HepG2 (cell line): ENCODE measurements around the gene ZBTB32. TPM values are rescaled to one million over a fixed set of nuclear protein-coding genes. Genes with fewer than 3 reads are reported as not detected.
A peak's percentile ranks its signal among the peaks of the same experiment; 100 is the strongest.

Source experiments
- ATAC-seq: fragments of 200-7000 bp; cut with Tn5 transposase; 3 replicates; pipeline ENCODE4 v1.9.1; 2020; ENCODE audit warnings: mild to moderate bottlenecking, moderate library complexity
- BruUV-seq: library from RNA; stranded (reverse); fragments of 400-500 nt; replicated peaks from 2 replicates; lab custom pipeline; 2021; lab: Mats Ljungman, UMichigan
- CTCF ChIA-PET: fragments of 300-600 bp; formaldehyde crosslinking; extraction: SDS; loops from one replicate; lab custom pipeline; 2021; ENCODE audit warnings: low total read pairs, inconsistent platforms, low intra/inter-chr PET ratio; lab: Yijun Ruan, JAX
- POLR2A ChIA-PET: fragments of 350-600 bp; sonication (Branson Sonifier 250); formaldehyde crosslinking; loops from one replicate; lab custom pipeline; 2020; ENCODE audit warnings: antibody characterized with exemption, inconsistent platforms; lab: Yijun Ruan, JAX
- DNase-seq: peaks from one replicate; pipeline ENCODE4 v3.0.0-alpha.2; 2015; ENCODE audit warnings: low spot score
- FAIRE-seq: peaks from 3 replicates; lab custom pipeline; 2011; peaks lifted over from hg19 to GRCh38; lab: Jason Lieb, UNC
- H2AFZ ChIP-seq: one replicate; pipeline ENCODE4 v1.6.1; 2011; ENCODE audit warnings: low read length, inconsistent platforms
- H3K27ac ChIP-seq: fragments of 300-600 bp; 3 replicates; pipeline ENCODE4 v1.8.0; 2011; ENCODE audit warnings: mixed run types, mild to moderate bottlenecking, mixed read lengths, low read length, inconsistent platforms; ENCODE audit not compliant: insufficient read depth; ENCODE audit errors: extremely low read length
- H3K27me3 ChIP-seq, 2 experiments: fragments of 200-600 bp in 1 of 2; 2 replicates in 1 of 2; 3 replicates in 1 of 2; pipeline versions ENCODE4 v1.6.0 to v1.8.0; 2011; ENCODE audit warnings: low read length in 2 of 2, mild to moderate bottlenecking in 2 of 2, moderate library complexity in 2 of 2, inconsistent platforms in 1 of 2; ENCODE audit not compliant: insufficient read depth in 2 of 2, control insufficient read depth in 1 of 2
- H3K36me3 ChIP-seq, 2 experiments: fragments of 200-600 bp in 1 of 2; replicated peaks in 1 of 2; 2 replicates in 1 of 2; 3 replicates in 1 of 2; pipeline versions ENCODE4 v1.5.1 to v1.8.0; 2011; ENCODE audit warnings: low read length in 2 of 2, inconsistent platforms in 1 of 2; ENCODE audit not compliant: insufficient read depth in 2 of 2, control insufficient read depth in 1 of 2
- H3K4me1 ChIP-seq: 2 replicates; pipeline ENCODE4 v1.5.1; 2012; ENCODE audit warnings: low read length, inconsistent platforms; ENCODE audit not compliant: insufficient read depth
- H3K4me2 ChIP-seq: 2 replicates; pipeline ENCODE4 v1.6.0; 2011; ENCODE audit warnings: low read depth, low read length, inconsistent platforms
- H3K4me3 ChIP-seq, 3 experiments: fragments of 200-600 bp in 1 of 3; sonication (generic), shearing (Covaris generic) in 1 of 3; replicated peaks in 1 of 3; 2 replicates each; pipeline ENCODE4 v1.5.1; 2011 to 2016; ENCODE audit warnings: low read length in 3 of 3, inconsistent platforms in 2 of 3, low read depth in 2 of 3, mild to moderate bottlenecking in 2 of 3, control low read depth in 1 of 3, mixed read lengths in 1 of 3; ENCODE audit not compliant: insufficient read depth in 1 of 3
- H3K79me2 ChIP-seq: one replicate; pipeline ENCODE4 v1.6.1; 2011; ENCODE audit warnings: low read length, inconsistent platforms; ENCODE audit not compliant: insufficient read depth
- H3K9ac ChIP-seq: 2 replicates; pipeline ENCODE4 v1.6.0; 2011; ENCODE audit warnings: mild to moderate bottlenecking, low read depth, low read length, inconsistent platforms; ENCODE audit not compliant: insufficient read depth
- H3K9me3 ChIP-seq: 2 replicates; pipeline ENCODE4 v1.5.1; 2012; ENCODE audit warnings: mild to moderate bottlenecking, low read length
- H4K20me1 ChIP-seq: 2 replicates; pipeline ENCODE4 v1.6.0; 2011; ENCODE audit warnings: inconsistent platforms, mild to moderate bottlenecking, low read length, moderate library complexity; ENCODE audit not compliant: insufficient read depth
- ADNP ChIP-seq: sonication (generic); formaldehyde crosslinking; IDR thresholded peaks from 2 replicates; pipeline ENCODE4 v1.4.0; 2020; ENCODE audit warnings: missing genetic modification reagents
- AGO2 ChIP-seq: fragments of 200-400 bp; formaldehyde crosslinking; optimal IDR thresholded peaks from 2 replicates; pipeline ENCODE3; 2017; ENCODE audit warnings: mild to moderate bottlenecking, low read depth, low read length, moderate library complexity
- IKZF4 ChIP-seq: sonication (generic); formaldehyde crosslinking; IDR thresholded peaks from 2 replicates; pipeline ENCODE4 v1.5.1; 2020; ENCODE audit warnings: borderline replicate concordance, mild to moderate bottlenecking, low read depth, missing genetic modification reagents; ENCODE audit errors: not compliant biosample characterization
- NFKB2 ChIP-seq: sonication (generic); formaldehyde crosslinking; IDR thresholded peaks from 2 replicates; pipeline ENCODE4 v1.4.0; 2020; ENCODE audit warnings: missing genetic modification reagents, borderline replicate concordance
- RBFOX2 ChIP-seq: fragments of 200-400 bp; formaldehyde crosslinking; IDR thresholded peaks from 2 replicates; pipeline ENCODE4 v1.6.1; 2017; ENCODE audit warnings: low read depth, mild to moderate bottlenecking, low read length
- SMAD1 ChIP-seq: sonication (generic); formaldehyde crosslinking; IDR thresholded peaks from 2 replicates; pipeline ENCODE4 v1.4.0; 2020; ENCODE audit warnings: missing genetic modification reagents, low read depth, mild to moderate bottlenecking, borderline replicate concordance
- TEAD3 ChIP-seq: optimal IDR thresholded peaks from 2 replicates; pipeline ENCODE3; 2016; ENCODE audit warnings: borderline replicate concordance
- ZBTB38 ChIP-seq: sonication (generic); formaldehyde crosslinking; IDR thresholded peaks from 2 replicates; pipeline ENCODE4 v1.5.1; 2020; ENCODE audit warnings: mild to moderate bottlenecking, missing genetic modification reagents
- ZBTB42 ChIP-seq: sonication (generic); formaldehyde crosslinking; IDR thresholded peaks from 2 replicates; pipeline ENCODE4 v1.5.0; 2020; ENCODE audit warnings: mild to moderate bottlenecking, missing genetic modification reagents
- ZNF20 ChIP-seq: sonication (generic); formaldehyde crosslinking; IDR thresholded peaks from 2 replicates; pipeline ENCODE4 v1.4.0; 2020; ENCODE audit warnings: mild to moderate bottlenecking, moderate library complexity, missing genetic modification reagents
- WGBS: methylation state at CpG from one replicate; pipeline ENCODE4 v1.1.6; 2017; ENCODE audit warnings: low lambda C conversion rate; 5-methylcytosine and 5-hydroxymethylcytosine counted together
- in situ Hi-C: cut with HindIII; loops from 2 replicates; pipeline ENCODE4 v1.10.0; 2017; ENCODE audit warnings: low pct_unique_long_range_greater_than_20kb; ENCODE audit not compliant: extremely low pct_ligation_motif_present
- intact Hi-C: fragments of 100-400 bp; cut with micrococcal nuclease; formaldehyde crosslinking; loops from one replicate; pipeline ENCODE4 v1.10.0; 2022; ENCODE audit not compliant: unreplicated experiment
- polyA plus RNA-seq, 8 experiments: library from polyadenylated mRNA; depleted of rRNA in 3 of 8; stranded (reverse) in 7 of 8; unstranded in 1 of 8; fragments of >200 nt; fragmentation: Illumina TruSeq in 4 of 8; extraction: Trizol in 4 of 8; gene quantifications; 2 replicates each; pipeline versions ENCODE4 v1.2.1 to v1.2.3, GENCODE V29; 2011 to 2016; ENCODE audit warnings: low read depth in 4 of 8, missing spikeins in 1 of 8, mixed read lengths in 1 of 8; ENCODE audit not compliant: insufficient read depth in 1 of 8
- total RNA-seq, 5 experiments: library from RNA; depleted of rRNA; stranded (reverse); fragments of >200 nt; fragmentation: Illumina TruSeq; extraction: Trizol; gene quantifications; 2 replicates each; pipeline ENCODE4 v1.2.3, GENCODE V29; 2016; ENCODE audit warnings: low read depth in 1 of 5
- TF ChIP-seq, protein P1 (sequence below): IDR thresholded peaks from 2 replicates; pipeline ENCODE4 v1.4.0; 2020; ENCODE audit warnings: mild to moderate bottlenecking, missing genetic modification reagents
- TF ChIP-seq, protein P2 (sequence below): sonication (generic); formaldehyde crosslinking; IDR thresholded peaks from 2 replicates; pipeline ENCODE4 v1.5.0; 2020; ENCODE audit warnings: mild to moderate bottlenecking, low read depth, missing genetic modification reagents, borderline replicate concordance

ZBTB32 gene
- total and polyA plus RNA-seq, 2 of the 13 experiments (the other 11 are each of a cell fraction or from before 2014, with no cell fraction given): not detected

DNA sequence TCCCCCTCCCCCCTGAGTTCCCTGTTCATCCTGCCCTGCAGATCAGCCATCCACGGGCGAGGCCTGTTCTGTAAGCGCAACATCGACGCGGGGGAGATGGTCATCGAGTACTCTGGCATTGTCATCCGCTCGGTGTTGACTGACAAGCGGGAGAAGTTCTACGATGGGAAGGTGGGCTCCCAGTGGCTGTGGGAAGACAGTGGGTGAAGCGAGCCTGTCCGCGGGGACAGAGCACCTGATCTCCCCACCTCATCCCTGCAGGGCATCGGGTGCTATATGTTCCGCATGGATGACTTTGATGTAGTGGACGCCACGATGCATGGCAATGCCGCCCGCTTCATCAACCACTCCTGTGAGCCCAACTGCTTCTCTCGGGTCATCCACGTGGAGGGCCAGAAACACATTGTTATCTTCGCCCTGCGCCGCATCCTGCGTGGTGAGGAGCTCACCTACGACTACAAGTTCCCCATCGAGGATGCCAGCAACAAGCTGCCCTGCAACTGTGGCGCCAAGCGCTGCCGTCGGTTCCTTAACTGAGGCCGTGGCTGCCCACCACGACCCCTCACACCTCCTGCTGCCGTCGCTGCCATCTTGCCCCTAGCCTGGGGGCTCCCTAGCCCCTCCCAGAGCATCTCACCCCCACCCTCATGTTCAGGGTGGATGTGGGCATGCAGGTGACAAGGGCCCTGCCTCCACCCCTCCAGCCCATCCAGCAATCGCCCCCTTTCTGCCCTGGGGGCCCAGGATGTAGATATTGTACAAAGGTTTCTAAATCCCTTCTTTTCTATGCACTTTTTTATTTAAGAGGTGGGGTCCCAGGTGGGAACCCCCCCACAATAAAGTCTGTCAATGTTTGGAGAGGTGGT is 33.9 kb downstream of the ZBTB32 start:
- Histone ChIP-seq H3K9me3 (no peaks in the 10 kb centered on the region), H3K79me2 (no peaks in the 10 kb centered on the region), H3K27ac (no peak overlapping the region), H3K4me1 (peaks cover 20% of the 10 kb centered on the region), H3K4me3 (no peak overlapping the region), H3K36me3 (peaks cover 22 to 55% of the 10 kb centered on the region in 2 experiments; a peak in 4 of 5 replicates), H2AFZ (no peak overlapping the region), H4K20me1 (no peaks in the 10 kb centered on the region), H3K27me3 (no peaks in the 10 kb centered on the region), H3K4me2 (no peak overlapping the region), H3K9ac (no peak overlapping the region)
- DNase-seq (no peak), ATAC-seq (no peak), FAIRE-seq (no peak)
- in situ Hi-C loops (no loop called here), intact Hi-C loops (no loop called here)
- ChIA-PET CTCF (interaction anchor here (1.7 kb wide), 1 partner anchor 45 kb away, joined by 5 read pairs; no protein-coding TSS in a partner anchor), POLR2A (interaction anchor here (1.1 to 4.6 kb wide), 3 partner anchors 10 to 18 kb away, joined by 3 to 69 read pairs (median 7); partner anchors contain the start of gene LIN37)
- TF ChIP-seq AGO2 (peak; percentile 55), ADNP (CRISPR knock-in tag) (no peak), TEAD3 (CRISPR knock-in tag) (no peak), ZBTB38 (CRISPR knock-in tag) (0 out of 2 replicates have a peak, but pooled peaks have one; percentile 29), RBFOX2 (0 out of 2 replicates have a peak, but pooled peaks have one; percentile 33), IKZF4 (no peak), NFKB2 (0 out of 2 replicates have a peak, but pooled peaks have one; percentile 29), ZNF20 (no peak)
- 97% methylated on average over 34 of the region's 37 CpGs for WGBS
- BruUV-seq: TSS peak; percentile 41

DNA sequence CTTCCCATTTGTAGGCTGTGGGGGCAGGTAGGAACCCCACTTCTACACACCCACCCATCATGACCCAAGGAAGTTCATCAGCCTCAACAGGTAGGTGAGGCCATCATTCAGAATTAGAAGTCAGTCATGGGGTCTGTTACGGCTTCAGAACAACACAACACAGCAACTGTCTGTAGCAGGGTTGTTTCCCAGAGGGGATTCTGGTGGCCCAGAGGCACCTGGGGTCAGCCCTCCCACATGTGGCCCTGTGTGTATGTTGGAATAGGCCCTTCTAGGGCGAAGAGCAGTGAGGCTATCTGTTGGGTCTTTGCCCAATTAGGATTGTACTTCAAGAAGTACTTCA is 34.5 kb downstream of the ZBTB32 start:
- no peak overlapping the region for H3K9ac ChIP-seq
- H2AFZ ChIP-seq: no peak overlapping the region
- intact Hi-C loops (no loop called here), in situ Hi-C loops (no loop called here)
- POLR2A ChIA-PET: interaction anchor here (2.2 to 4.6 kb wide), 2 partner anchors 9 to 19 kb away, joined by 10 to 69 read pairs; partner anchors contain the start of gene LIN37
- ATAC-seq: no peak
- DNase-seq: no peak
- WGBS: 100% methylated on average over 1 of the region's 2 CpGs
- no TSS peak for BruUV-seq
- H3K27ac ChIP-seq: no peak overlapping the region
- FAIRE-seq: no peak
- H3K36me3 ChIP-seq: peaks cover 20 to 49% of the 10 kb centered on the region in 2 experiments; a peak in 4 of 5 replicates
- H3K4me1 ChIP-seq: peaks cover 21% of the 10 kb centered on the region
- CTCF ChIA-PET: no interaction called here
- no peaks in the 10 kb centered on the region for H3K27me3 ChIP-seq
- H3K4me3 ChIP-seq: no peak overlapping the region
- no peaks in the 10 kb centered on the region for H4K20me1 ChIP-seq
- H3K79me2 ChIP-seq: no peaks in the 10 kb centered on the region
- no peaks in the 10 kb centered on the region for H3K9me3 ChIP-seq
- no peak overlapping the region for H3K4me2 ChIP-seq
- no peak for TF ChIP-seq ZBTB42 (CRISPR knock-in tag)
- TF ChIP-seq, protein P1, sequence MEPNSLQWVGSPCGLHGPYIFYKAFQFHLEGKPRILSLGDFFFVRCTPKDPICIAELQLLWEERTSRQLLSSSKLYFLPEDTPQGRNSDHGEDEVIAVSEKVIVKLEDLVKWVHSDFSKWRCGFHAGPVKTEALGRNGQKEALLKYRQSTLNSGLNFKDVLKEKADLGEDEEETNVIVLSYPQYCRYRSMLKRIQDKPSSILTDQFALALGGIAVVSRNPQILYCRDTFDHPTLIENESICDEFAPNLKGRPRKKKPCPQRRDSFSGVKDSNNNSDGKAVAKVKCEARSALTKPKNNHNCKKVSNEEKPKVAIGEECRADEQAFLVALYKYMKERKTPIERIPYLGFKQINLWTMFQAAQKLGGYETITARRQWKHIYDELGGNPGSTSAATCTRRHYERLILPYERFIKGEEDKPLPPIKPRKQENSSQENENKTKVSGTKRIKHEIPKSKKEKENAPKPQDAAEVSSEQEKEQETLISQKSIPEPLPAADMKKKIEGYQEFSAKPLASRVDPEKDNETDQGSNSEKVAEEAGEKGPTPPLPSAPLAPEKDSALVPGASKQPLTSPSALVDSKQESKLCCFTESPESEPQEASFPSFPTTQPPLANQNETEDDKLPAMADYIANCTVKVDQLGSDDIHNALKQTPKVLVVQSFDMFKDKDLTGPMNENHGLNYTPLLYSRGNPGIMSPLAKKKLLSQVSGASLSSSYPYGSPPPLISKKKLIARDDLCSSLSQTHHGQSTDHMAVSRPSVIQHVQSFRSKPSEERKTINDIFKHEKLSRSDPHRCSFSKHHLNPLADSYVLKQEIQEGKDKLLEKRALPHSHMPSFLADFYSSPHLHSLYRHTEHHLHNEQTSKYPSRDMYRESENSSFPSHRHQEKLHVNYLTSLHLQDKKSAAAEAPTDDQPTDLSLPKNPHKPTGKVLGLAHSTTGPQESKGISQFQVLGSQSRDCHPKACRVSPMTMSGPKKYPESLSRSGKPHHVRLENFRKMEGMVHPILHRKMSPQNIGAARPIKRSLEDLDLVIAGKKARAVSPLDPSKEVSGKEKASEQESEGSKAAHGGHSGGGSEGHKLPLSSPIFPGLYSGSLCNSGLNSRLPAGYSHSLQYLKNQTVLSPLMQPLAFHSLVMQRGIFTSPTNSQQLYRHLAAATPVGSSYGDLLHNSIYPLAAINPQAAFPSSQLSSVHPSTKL: no peak
- TF ChIP-seq, protein P2, sequence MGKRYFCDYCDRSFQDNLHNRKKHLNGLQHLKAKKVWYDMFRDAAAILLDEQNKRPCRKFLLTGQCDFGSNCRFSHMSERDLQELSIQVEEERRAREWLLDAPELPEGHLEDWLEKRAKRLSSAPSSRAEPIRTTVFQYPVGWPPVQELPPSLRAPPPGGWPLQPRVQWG (CRISPR knock-in tag): no peak
- TF ChIP-seq SMAD1 (CRISPR knock-in tag): no peak
